ENCODE data around the gene LIN7A. TPM values are rescaled to one million over a fixed set of nuclear protein-coding genes. Genes with fewer than 3 reads are reported as not detected.

The LIN7A gene
- 0.07 and 0.11 TPM in 2 replicates for total RNA-seq

- DNase-seq (ENCODE audit: low read depth, low spot score), result no peak
Measured at GRCh38 chr12:80937391-80938238, at the start of gene LIN7A. Gene LIN7A (minus strand): TSS chr12:80937934. CDS start chr12:80937722, 212 bp downstream.

GRCh38 chr12:80986224-80986623 lies 48.5 kb upstream of the LIN7A start:
- no peak for DNase-seq (ENCODE audit: low read depth, low spot score)

GRCh38 chr12:80979816-80980215 lies 42.1 kb upstream of the LIN7A start:
- DNase-seq (ENCODE audit: low read depth, low spot score), result no peak

- no peak for DNase-seq (ENCODE audit: low read depth, low spot score)
Measured at GRCh38 chr12:80979251-80979650, 41.5 kb upstream of the LIN7A start.

- DNase-seq (ENCODE audit: low read depth, low spot score), result no peak
Measured at GRCh38 chr12:80977346-80977745, 39.6 kb upstream of the LIN7A start.

- DNase-seq (ENCODE audit: low read depth, low spot score), result no peak
Measured at GRCh38 chr12:80968326-80968725, 30.6 kb upstream of the LIN7A start.

GRCh38 chr12:80967565-80967964 lies 29.8 kb upstream of the LIN7A start:
- no peak for DNase-seq (ENCODE audit: low read depth, low spot score)

GRCh38 chr12:80966001-80966400 lies 28.3 kb upstream of the LIN7A start:
- no peak for DNase-seq (ENCODE audit: low read depth, low spot score)

GRCh38 chr12:80958162-80958561 lies 20.4 kb upstream of the LIN7A start:
- DNase-seq (ENCODE audit: low read depth, low spot score), result no peak

GRCh38 chr12:80954857-80955520 lies 17.3 kb upstream of the LIN7A start:
- no peak for DNase-seq (ENCODE audit: low read depth, low spot score)

GRCh38 chr12:80952443-80952842 lies 14.7 kb upstream of the LIN7A start:
- DNase-seq (ENCODE audit: low read depth, low spot score), result no peak

- DNase-seq (ENCODE audit: low read depth, low spot score), result no peak
Measured at GRCh38 chr12:80946591-80946990, 8.9 kb upstream of the LIN7A start.

GRCh38 chr12:80943338-80943737 lies 5.6 kb upstream of the LIN7A start:
- DNase-seq (ENCODE audit: low read depth, low spot score), result no peak

- no peak for DNase-seq (ENCODE audit: low read depth, low spot score)
Measured at GRCh38 chr12:80941916-80942315, 4.2 kb upstream of the LIN7A start.

GRCh38 chr12:80939231-80939950 lies 1.7 kb upstream of the LIN7A start:
- DNase-seq (ENCODE audit: low read depth, low spot score), result no peak

GRCh38 chr12:80938397-80938796 lies 663 bp upstream of the LIN7A start:
- DNase-seq (ENCODE audit: low read depth, low spot score), result no peak

GRCh38 chr12:80936642-80937390 lies 918 bp downstream of the LIN7A start:
- no peak for DNase-seq (ENCODE audit: low read depth, low spot score)

- DNase-seq (ENCODE audit: low read depth, low spot score), result no peak
Measured at GRCh38 chr12:80936353-80936641, 1.4 kb downstream of the LIN7A start.

GRCh38 chr12:80935111-80935510 lies 2.6 kb downstream of the LIN7A start:
- DNase-seq (ENCODE audit: low read depth, low spot score), result no peak

- DNase-seq (ENCODE audit: low read depth, low spot score), result no peak
Measured at GRCh38 chr12:80925983-80926382, 11.8 kb downstream of the LIN7A start.

GRCh38 chr12:80925237-80925636 lies 12.5 kb downstream of the LIN7A start:
- no peak for DNase-seq (ENCODE audit: low read depth, low spot score)

- DNase-seq (ENCODE audit: low read depth, low spot score), result no peak
Measured at GRCh38 chr12:80924437-80924836, 13.3 kb downstream of the LIN7A start.

Data from pulmonary artery endothelial cell (primary cell).